Stimulated activated CD4-positive, alpha-beta T cell treated with anti-CD3 and anti-CD28 coated beads, Interleukin-12 subunit alpha, Interleukin-12 subunit beta, amount 100 ng/mL, for 24 hours (primary cell): ENCODE measurements around the gene SOX9.
"Not testable (repeated sequence)": the region's sequence is repeated elsewhere in the genome, so short reads cannot be mapped to it uniquely, and the experiment has no call there.

Source experiments
- DNase-seq, 2 experiments: peaks; one replicate each; pipeline ENCODE4 v3.0.0-alpha.2; 2020; ENCODE audit warnings: low read depth in 2 of 2

SOX9 gene

GRCh38 chr17:72111336-72111923 is 9.4 kb upstream of the SOX9 start:
- DNase-seq = no peak

- DNase-seq = not testable (repeated sequence)
Observed at GRCh38 chr17:72111926-72112325, 8.9 kb upstream of the SOX9 start.

GRCh38 chr17:72113751-72114150 is 7.1 kb upstream of the SOX9 start:
- DNase-seq = no peak

GRCh38 chr17:72115781-72116525 is 4.9 kb upstream of the SOX9 start:
- DNase-seq = no peak

GRCh38 chr17:72116661-72117521 is 3.9 kb upstream of the SOX9 start:
- no peak for DNase-seq

GRCh38 chr17:72117535-72118334 is 3.1 kb upstream of the SOX9 start:
- DNase-seq = no peak

- DNase-seq = peak in 1 of 2 experiments; percentile 17
Observed at GRCh38 chr17:72118335-72119076, 2.3 kb upstream of the SOX9 start.

GRCh38 chr17:72119077-72119872 is 1.5 kb upstream of the SOX9 start:
- DNase-seq = no peak

- no peak for DNase-seq
Observed at GRCh38 chr17:72119873-72120641, 763 bp upstream of the SOX9 start.

- no peak for DNase-seq
Observed at GRCh38 chr17:72121164-72122009, 567 bp downstream of the SOX9 start.

- DNase-seq = no peak
Observed at GRCh38 chr17:72122010-72122764, 1.4 kb downstream of the SOX9 start.

- DNase-seq = no peak
Observed at GRCh38 chr17:72122765-72123529, 2.1 kb downstream of the SOX9 start.

GRCh38 chr17:72123530-72124437 is 3.0 kb downstream of the SOX9 start:
- no peak for DNase-seq

- DNase-seq = no peak
Observed at GRCh38 chr17:72124438-72124775, 3.6 kb downstream of the SOX9 start.

- DNase-seq = no peak
Observed at GRCh38 chr17:72125226-72125651, 4.4 kb downstream of the SOX9 start.

GRCh38 chr17:72125742-72126141 is 4.9 kb downstream of the SOX9 start:
- DNase-seq = no peak
